Tibial artery (tissue), 4 donors: ENCODE measurements around the gene TIGD3.
A peak's percentile ranks its signal among the peaks of the same experiment; 100 is the strongest.

ENCODE experiments used
- DNase-seq, 2 donors: peaks; one replicate each; pipeline ENCODE4 v3.0.0-alpha.2; 2019
- H3K27ac ChIP-seq, 2 donors: fragments of 200-600 bp; sonication (generic) in 1 of 2; 1 replicate in 1 of 2; 2 replicates in 1 of 2; pipeline ENCODE4 v1.5.1; 2018 to 2019; ENCODE audit warnings: mild to moderate bottlenecking in 1 of 2
- H3K27me3 ChIP-seq, 2 donors: fragments of 200-600 bp; sonication (generic) in 1 of 2; one replicate each; pipeline versions ENCODE4 v1.5.1 to v1.6.0; 2016 to 2019
- H3K36me3 ChIP-seq, 3 donors: fragments of 200-600 bp; sonication (generic) in 2 of 3; one replicate each; pipeline ENCODE4 v1.5.1; 2016 to 2019; ENCODE audit warnings: mild to moderate bottlenecking in 2 of 3
- H3K4me1 ChIP-seq, 4 donors: fragments of 200-600 bp; sonication (generic) in 2 of 4; 1 replicate in 3 of 4; 2 replicates in 1 of 4; pipeline ENCODE4 v1.5.1; 2016 to 2019
- H3K4me3 ChIP-seq, 2 donors: fragments of 200-600 bp; sonication (generic) in 1 of 2; 1 replicate in 1 of 2; 2 replicates in 1 of 2; pipeline ENCODE4 v1.5.1; 2018 to 2019; ENCODE audit warnings: mild to moderate bottlenecking in 2 of 2
- H3K9me3 ChIP-seq, 3 donors: fragments of 200-600 bp; sonication (generic) in 1 of 3; one replicate each; pipeline ENCODE4 v1.5.1; 2016 to 2019
- intact Hi-C: fragments of 100-400 bp; cut with DNase I; formaldehyde crosslinking; loops from one replicate; pipeline ENCODE4 v1.15.0; 2023; ENCODE audit warnings: low total_unique reads
- TF ChIP-seq, protein P1 (sequence below), 2 experiments: fragments of 200-600 bp in 1 of 2; fragments of 450-650 bp in 1 of 2; IDR thresholded peaks; one replicate each; pipeline ENCODE4 v1.5.1; 2017 to 2019; ENCODE audit warnings: antibody characterized with exemption in 2 of 2, mild to moderate bottlenecking in 1 of 2, moderate library complexity in 1 of 2

TIGD3 gene

DNA sequence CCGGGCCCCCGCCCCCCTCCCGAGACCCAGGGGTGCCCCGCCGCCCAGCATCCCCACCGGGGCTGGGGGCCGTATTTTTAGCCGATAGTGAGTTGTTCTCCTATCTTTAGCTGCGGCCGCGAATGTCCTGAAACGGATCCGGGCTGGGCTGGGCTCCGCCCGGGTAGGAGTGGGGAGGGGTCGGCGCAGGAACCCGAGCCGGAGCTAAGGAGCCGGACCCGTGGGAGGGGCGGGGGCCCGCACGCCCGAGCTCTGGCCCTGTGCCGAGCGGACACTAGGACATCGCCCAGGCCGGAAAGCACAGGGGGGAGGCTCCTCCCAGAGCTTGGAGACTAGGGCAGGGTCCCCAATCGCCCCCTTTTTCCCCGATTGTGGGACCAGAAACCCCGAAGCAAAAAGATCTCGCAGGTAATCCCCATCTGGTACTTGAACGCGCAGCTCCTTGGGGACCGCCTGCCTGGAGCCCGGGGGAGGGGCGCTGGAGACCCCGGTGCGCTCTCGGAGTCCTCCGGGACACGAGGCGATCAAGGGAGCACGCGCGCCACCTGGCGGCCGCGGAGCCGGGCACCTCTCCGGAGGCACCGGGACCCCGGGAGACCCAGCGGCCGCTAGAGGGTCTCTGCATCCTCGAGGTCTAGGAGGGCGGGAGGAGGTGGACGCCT lies 39.2 kb upstream of the TIGD3 start:
- Histone ChIP-seq H3K36me3 (peaks cover 0 to under 1% (median 0%) of the 10 kb centered on the region in 3 donors), H3K4me1 (peaks cover 0 to 36% (median 10%) of the 10 kb centered on the region in 4 donors), H3K27me3 (no peaks in the 10 kb centered on the region), H3K27ac (peak overlapping the region; percentile 71 to 85), H3K9me3 (no peaks in the 10 kb centered on the region), H3K4me3 (peak overlapping the region; percentile 64 to 68)
- TF ChIP-seq, protein P1, sequence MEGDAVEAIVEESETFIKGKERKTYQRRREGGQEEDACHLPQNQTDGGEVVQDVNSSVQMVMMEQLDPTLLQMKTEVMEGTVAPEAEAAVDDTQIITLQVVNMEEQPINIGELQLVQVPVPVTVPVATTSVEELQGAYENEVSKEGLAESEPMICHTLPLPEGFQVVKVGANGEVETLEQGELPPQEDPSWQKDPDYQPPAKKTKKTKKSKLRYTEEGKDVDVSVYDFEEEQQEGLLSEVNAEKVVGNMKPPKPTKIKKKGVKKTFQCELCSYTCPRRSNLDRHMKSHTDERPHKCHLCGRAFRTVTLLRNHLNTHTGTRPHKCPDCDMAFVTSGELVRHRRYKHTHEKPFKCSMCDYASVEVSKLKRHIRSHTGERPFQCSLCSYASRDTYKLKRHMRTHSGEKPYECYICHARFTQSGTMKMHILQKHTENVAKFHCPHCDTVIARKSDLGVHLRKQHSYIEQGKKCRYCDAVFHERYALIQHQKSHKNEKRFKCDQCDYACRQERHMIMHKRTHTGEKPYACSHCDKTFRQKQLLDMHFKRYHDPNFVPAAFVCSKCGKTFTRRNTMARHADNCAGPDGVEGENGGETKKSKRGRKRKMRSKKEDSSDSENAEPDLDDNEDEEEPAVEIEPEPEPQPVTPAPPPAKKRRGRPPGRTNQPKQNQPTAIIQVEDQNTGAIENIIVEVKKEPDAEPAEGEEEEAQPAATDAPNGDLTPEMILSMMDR (IDR thresholded peaks at IDR 0.05) = peak; percentile 92 to 96
- peak; percentile 59 to 82 for DNase-seq
- intact Hi-C loops = loop anchor here (2.0 to 5.0 kb wide), 2 partner anchors 41 to 88 kb away; no protein-coding TSS in a partner anchor

GRCh38 chr11:65315866-65316226 lies 38.7 kb upstream of the TIGD3 start:
- Histone ChIP-seq H3K4me1 (peaks cover 0 to 36% (median 10%) of the 10 kb centered on the region in 4 donors), H3K4me3 (peak overlapping the region; percentile 64 to 68), H3K36me3 (peaks cover 0 to 5% (median 4%) of the 10 kb centered on the region in 3 donors), H3K9me3 (no peaks in the 10 kb centered on the region), H3K27ac (no peak overlapping the region), H3K27me3 (no peaks in the 10 kb centered on the region)
- no peak for DNase-seq
- TF ChIP-seq, protein P1 (IDR thresholded peaks at IDR 0.05) = no peak
- intact Hi-C loops = loop anchor here (2.0 to 5.0 kb wide), 2 partner anchors 41 to 89 kb away; no protein-coding TSS in a partner anchor

DNA sequence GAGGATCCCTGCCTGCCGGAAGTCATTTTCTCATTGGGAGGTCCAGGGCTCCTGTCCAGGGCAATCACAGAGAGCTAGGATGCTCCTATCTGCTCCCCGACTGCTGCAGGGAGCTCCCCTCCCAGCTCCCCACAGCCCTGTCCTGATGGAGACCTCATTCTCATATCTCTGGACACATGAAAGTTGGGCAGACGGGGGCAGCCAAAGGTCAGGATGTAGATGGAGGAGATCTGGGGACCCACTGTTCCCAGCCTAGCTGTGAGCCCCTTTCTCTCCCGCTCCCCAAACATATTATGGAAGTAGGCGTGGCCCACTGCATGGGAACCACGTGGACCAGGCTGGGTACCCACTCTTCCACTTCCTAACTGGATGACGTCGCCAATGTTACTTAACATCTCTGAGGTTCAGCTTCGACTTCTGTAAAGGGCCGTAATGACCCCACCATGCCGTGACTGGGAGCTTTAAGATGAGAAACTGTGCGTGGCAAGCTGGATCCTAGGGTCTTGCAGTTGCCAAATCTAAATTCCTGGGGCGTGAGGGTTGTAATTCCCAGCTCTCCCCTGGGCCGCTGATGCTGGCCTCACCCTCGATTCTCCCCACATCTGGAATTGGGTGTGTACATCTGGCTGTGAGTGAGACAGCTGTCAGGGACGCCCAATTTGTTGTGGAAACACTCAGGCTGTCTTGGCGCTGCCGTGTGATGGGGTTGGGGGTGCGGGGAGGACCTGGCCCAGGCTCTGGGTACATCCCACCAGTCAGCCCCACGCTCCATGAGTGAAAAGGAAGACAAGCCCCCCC lies 38.1 kb upstream of the TIGD3 start:
- H3K4me3 ChIP-seq = peak overlapping the region; percentile 64 to 68
- H3K27me3 ChIP-seq = no peaks in the 10 kb centered on the region
- H3K4me1 ChIP-seq = peaks cover 0 to 33% (median 10%) of the 10 kb centered on the region in 4 donors
- H3K36me3 ChIP-seq = peaks cover 0 to 11% (median 10%) of the 10 kb centered on the region in 3 donors
- no peaks in the 10 kb centered on the region for H3K9me3 ChIP-seq
- intact Hi-C loops = loop anchor here (5.0 kb wide), 1 partner anchor 89 kb away; no protein-coding TSS in a partner anchor
- peak overlapping the region in 1 of 2 donors; percentile 5 for H3K27ac ChIP-seq
- DNase-seq = peak in 1 of 2 donors; percentile 54
- TF ChIP-seq, protein P1 (IDR thresholded peaks at IDR 0.05) = no peak

GRCh38 chr11:65317025-65317786 lies 37.3 kb upstream of the TIGD3 start:
- intact Hi-C loops = loop anchor here (5.0 kb wide), 1 partner anchor 90 kb away; no protein-coding TSS in a partner anchor
- H3K27me3 ChIP-seq = no peaks in the 10 kb centered on the region
- H3K4me3 ChIP-seq = peak overlapping the region in 1 of 2 donors; percentile 2
- H3K4me1 ChIP-seq = peaks cover 0 to 33% (median 10%) of the 10 kb centered on the region in 4 donors
- peaks cover 0 to 18% (median 17%) of the 10 kb centered on the region in 3 donors for H3K36me3 ChIP-seq
- TF ChIP-seq, protein P1 (IDR thresholded peaks at IDR 0.05) = no peak
- peak in 1 of 2 donors; percentile 47 for DNase-seq
- no peaks in the 10 kb centered on the region for H3K9me3 ChIP-seq
- peak overlapping the region in 1 of 2 donors; percentile 5 for H3K27ac ChIP-seq
